Stimulated activated CD4-positive, alpha-beta T cell treated with anti-CD3 and anti-CD28 coated beads, Interleukin-1b, Interleukin-23, amount 100 ng/mL, for 4 hours (primary cell): ENCODE measurements around the gene TCEAL1.
"Not testable (repeated sequence)": the region's sequence is repeated elsewhere in the genome, so short reads cannot be mapped to it uniquely, and the experiment has no call there.

Experiments
- DNase-seq, 2 donors: peaks; one replicate each; pipeline ENCODE4 v3.0.0-alpha.2; 2020; ENCODE audit warnings: low read depth in 2 of 2

TCEAL1 gene

GRCh38 chrX:103635436-103635835, 6.7 kb downstream of the TCEAL1 start:
- no peak for DNase-seq

- DNase-seq: no peak
Measured at GRCh38 chrX:103637604-103638338, 9.0 kb downstream of the TCEAL1 start.

- not testable (repeated sequence) for DNase-seq
Measured at GRCh38 chrX:103638479-103639346, 9.9 kb downstream of the TCEAL1 start.

GRCh38 chrX:103640401-103641155, 11.8 kb downstream of the TCEAL1 start:
- no peak for DNase-seq

DNA sequence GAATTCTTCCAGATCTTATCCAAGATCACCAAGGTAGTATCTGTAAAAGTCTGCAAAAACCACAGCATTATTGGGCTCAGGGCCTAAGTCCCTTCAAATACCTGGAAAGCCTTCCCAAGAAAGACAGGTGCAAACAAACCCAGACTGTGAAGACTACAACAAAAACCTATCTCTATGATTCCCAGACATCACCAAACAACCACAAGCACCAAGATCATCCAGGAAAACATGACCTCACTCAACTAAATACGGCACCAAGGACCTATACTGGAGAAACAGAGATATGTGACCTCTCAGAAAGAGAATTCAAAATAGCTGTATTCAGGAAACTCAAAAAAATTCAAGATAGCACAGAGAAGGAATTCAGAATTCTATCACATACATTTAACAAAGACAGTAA, 15.3 kb downstream of the TCEAL1 start:
- DNase-seq: no peak

- no peak for DNase-seq
Measured at GRCh38 chrX:103647630-103648029, 18.9 kb downstream of the TCEAL1 start.

DNA sequence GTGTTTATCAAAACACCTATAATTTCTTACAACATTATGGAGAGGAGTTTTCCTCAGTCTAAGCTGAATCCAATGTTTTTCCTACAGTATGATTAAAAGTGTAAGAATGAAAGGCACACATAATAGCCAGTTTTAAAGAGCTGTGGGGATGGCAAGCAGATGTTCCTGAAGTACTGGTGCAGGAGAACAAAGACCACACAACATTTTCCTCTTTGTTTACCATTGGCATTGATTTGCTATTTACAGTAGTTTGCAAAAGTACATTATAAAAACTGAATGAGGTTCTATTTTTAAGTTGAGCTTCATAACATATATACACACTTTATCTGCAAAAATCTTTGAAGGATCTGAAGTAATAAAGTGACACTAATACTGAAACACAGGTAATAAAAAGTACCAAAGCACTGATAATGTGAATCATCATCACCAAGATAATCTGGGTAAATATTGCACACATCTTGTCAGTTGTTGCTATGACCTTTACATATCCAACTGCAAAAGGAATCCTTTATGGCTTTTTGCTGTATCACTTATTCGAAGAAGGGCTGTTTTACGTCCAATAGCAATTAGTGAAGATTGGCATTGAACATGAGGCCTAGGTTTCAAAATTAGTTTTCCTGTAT, 22.5 kb downstream of the TCEAL1 start:
- no peak for DNase-seq

DNA sequence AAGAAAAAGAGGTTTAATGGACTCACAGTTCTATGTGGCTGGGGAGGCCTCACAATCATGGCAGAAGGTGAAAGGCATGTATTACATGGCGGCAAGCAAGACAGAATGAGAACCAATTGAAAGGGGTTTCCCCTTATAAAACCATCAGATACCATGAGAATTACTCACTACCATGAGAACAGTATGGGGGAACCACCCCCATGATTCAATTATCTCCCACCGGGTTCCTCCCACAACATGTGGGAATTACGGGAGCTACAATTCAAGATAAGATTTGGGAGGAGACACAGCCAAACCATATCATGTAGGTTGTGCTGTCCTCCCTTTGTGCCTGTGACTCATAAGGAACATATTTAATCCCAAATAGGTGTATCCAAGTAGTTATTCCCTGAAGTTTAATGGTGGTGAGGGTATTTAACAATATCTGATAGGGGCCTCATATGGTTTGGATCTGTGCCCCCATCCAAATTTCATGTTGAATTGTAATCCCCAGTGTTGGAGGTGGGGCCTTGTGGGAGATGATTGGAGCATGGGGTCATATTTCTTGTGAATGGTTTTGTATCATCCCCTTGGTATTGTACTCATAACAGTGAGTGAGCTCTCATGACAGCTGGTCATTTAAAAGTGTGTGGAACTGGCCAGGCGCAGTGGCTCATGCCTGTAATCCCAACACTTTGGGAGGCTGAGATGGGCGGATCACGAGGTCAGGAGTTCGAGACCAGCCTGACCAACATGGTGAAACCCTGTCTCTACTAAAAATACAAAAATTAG, 26.6 kb downstream of the TCEAL1 start:
- DNase-seq: not testable (repeated sequence)

- DNase-seq: no peak
Measured at GRCh38 chrX:103656617-103657016, 27.8 kb downstream of the TCEAL1 start.

- not testable (repeated sequence) for DNase-seq
Measured at GRCh38 chrX:103657066-103657465, 28.3 kb downstream of the TCEAL1 start.

GRCh38 chrX:103658681-103659433, 30.1 kb downstream of the TCEAL1 start:
- no peak for DNase-seq

DNA sequence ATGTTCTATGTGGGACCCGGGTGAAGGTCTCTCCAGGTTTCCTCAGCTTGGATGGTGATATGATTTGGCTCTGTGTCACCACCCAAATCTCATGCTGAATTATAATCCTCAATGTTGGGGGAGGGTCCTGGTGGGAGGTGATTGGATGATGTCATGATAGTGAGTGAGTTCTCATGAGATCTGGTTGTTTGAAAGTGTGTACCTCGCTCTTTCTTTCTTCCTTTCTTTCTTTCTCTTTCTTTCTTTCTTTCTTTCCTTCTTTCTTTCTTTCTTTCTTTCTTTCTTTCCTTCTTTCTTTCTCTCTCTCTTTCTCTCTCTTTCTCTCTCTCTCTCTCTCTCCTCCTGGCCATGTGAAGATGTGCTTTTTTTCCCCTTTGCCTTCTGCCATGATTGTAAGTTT, 30.7 kb downstream of the TCEAL1 start:
- not testable (repeated sequence) for DNase-seq

- DNase-seq: no peak
Measured at GRCh38 chrX:103663981-103664762, 35.4 kb downstream of the TCEAL1 start.

GRCh38 chrX:103666202-103667107, 37.7 kb downstream of the TCEAL1 start:
- DNase-seq: no peak

GRCh38 chrX:103669745-103670144, 41.0 kb downstream of the TCEAL1 start:
- no peak for DNase-seq

- no peak for DNase-seq
Measured at GRCh38 chrX:103674531-103675454, 46.0 kb downstream of the TCEAL1 start.
